Measurements from ENCODE around the gene MADD. TPM values are rescaled to one million over a fixed set of nuclear protein-coding genes. Genes with fewer than 3 reads are reported as not detected.

The MADD gene
- total and polyA plus RNA-seq, 8 donors = 13.6 to 131 (median 42.6) TPM

DNA sequence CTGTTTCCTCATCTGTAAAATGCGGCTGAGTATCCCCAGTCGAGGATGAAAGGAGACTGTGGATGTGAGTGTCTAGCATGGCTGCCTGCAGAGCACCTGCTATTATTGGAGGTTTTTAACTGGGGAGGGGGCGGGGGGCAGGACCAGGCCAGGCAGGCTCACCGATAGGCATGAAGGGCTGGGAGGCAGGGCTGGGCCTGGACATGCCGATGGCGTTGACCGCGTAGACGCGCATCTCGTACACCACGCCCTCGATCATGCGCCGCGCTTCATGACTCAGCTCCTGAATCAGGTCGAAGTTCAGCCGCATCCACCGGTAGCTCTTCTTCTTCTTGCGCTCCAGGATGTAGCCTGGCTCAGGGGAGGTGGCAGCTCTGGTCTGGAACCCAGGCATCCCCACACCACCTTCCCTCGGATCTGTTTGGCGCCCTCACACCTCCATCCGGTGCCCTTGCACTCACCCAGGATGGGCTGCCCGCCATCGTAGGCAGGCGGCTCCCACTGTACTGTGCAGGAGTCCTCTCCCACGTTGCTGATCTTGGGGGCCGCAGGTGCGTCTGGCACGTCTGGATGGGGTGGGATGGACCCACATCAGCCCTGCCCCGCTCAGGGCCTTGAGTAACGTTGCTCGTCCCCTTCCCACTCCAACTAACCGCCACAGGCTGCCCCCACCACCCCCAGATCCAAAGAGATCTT lies 67.4 kb downstream of the MADD start:
- intact Hi-C loops (cut with DNase I; ENCODE audit: low total_unique reads) = no loop called here

DNA sequence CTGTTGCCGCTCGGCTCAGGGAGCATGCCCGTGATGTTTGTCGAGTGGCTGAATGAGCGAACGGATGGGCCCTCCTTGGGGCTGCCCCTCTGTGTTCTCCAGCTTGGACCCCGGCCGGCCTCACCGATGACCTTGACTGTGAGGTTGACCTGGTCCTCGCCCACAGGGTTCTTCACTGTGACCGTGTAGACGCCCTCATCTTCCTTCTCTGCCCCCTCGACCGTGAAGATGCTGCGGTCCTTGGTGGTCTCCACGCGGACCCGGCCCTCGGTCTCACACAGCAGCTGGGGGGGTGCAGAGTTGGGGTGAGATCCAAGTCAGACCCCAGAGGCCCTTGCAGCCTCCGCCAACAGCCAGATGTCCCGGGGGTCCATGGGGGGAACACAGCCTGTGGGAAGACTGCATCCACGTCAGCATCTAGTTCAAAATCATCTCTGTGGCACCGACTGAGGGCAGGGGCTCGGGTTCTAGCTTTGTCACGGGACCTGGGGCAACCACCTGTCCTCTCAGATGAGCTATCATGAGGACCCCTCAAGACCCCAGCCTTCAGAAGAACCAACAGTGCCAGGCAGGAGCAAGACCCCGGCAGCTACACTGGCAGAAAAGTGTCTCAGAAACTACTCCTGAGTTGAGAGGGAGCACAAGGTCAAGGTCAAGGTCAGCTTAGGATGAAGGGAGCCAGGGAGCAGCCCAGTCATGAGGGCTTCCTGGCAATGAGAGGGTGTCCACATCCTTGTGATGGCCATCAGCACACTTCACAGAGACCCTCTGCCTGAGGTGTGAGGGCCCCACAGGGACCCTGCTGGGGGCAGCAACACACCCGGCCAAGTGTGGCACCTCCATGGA lies 68.7 kb downstream of the MADD start:
- WGBS, 5 donors = 88 to 92% (median 91%) methylated on average over 19 to 27 of the region's 27 CpGs
- H3K27ac ChIP-seq = no peak overlapping the region
- H3K27me3 ChIP-seq = no peaks in the 10 kb centered on the region
- H3K4me3 ChIP-seq = no peak overlapping the region
- TF ChIP-seq, protein P1, sequence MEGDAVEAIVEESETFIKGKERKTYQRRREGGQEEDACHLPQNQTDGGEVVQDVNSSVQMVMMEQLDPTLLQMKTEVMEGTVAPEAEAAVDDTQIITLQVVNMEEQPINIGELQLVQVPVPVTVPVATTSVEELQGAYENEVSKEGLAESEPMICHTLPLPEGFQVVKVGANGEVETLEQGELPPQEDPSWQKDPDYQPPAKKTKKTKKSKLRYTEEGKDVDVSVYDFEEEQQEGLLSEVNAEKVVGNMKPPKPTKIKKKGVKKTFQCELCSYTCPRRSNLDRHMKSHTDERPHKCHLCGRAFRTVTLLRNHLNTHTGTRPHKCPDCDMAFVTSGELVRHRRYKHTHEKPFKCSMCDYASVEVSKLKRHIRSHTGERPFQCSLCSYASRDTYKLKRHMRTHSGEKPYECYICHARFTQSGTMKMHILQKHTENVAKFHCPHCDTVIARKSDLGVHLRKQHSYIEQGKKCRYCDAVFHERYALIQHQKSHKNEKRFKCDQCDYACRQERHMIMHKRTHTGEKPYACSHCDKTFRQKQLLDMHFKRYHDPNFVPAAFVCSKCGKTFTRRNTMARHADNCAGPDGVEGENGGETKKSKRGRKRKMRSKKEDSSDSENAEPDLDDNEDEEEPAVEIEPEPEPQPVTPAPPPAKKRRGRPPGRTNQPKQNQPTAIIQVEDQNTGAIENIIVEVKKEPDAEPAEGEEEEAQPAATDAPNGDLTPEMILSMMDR (IDR thresholded peaks at IDR 0.05) = no peak
- TF ChIP-seq POLR2A (IDR thresholded peaks at IDR 0.05) (no peak), POLR2AphosphoS5 (IDR thresholded peaks at IDR 0.05) (no peak), EP300 (IDR thresholded peaks at IDR 0.05) (no peak)
- no peaks in the 10 kb centered on the region for H3K36me3 ChIP-seq
- no peaks in the 10 kb centered on the region for H3K9me3 ChIP-seq
- intact Hi-C loops (cut with DNase I; ENCODE audit: low total_unique reads) = no loop called here
- DNase-seq = no peak
- no peaks in the 10 kb centered on the region for H3K4me1 ChIP-seq

More for the DNA sequence above, 67.4 kb downstream of the MADD start:
- DNase-seq = no peak
- H3K27ac ChIP-seq = no peak overlapping the region
- TF ChIP-seq, protein P1 (IDR thresholded peaks at IDR 0.05) = no peak
- TF ChIP-seq EP300 (IDR thresholded peaks at IDR 0.05) (no peak), POLR2AphosphoS5 (IDR thresholded peaks at IDR 0.05) (no peak), POLR2A (IDR thresholded peaks at IDR 0.05) (no peak)
- no peaks in the 10 kb centered on the region for H3K36me3 ChIP-seq
- 88 to 93% (median 89%) methylated on average over 34 of the region's 34 CpGs for WGBS, 5 donors
- peaks cover 0 to 7% (median 2%) of the 10 kb centered on the region in 4 donors for H3K4me1 ChIP-seq
- H3K27me3 ChIP-seq = no peaks in the 10 kb centered on the region
- H3K4me3 ChIP-seq = no peak overlapping the region
- no peaks in the 10 kb centered on the region for H3K9me3 ChIP-seq

DNA sequence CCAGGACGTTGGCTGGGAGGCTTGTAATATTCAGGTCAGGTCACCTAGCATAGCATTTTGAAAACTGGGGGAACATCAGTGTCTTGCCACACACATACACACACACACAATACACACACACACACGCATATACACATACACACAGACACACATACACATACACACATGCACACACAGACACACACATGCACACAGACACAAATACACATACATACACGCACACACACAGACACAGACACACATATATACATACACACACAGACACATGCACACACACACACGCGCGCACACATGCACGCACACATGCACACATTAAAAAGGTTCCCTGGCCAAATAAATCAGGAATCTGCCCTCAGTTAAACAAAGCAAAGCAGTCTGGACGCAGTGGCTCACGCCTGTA lies 70.1 kb downstream of the MADD start:
- no peaks in the 10 kb centered on the region for H3K4me1 ChIP-seq
- no peaks in the 10 kb centered on the region for H3K27me3 ChIP-seq
- H3K36me3 ChIP-seq = no peaks in the 10 kb centered on the region
- no peak for DNase-seq
- no peak for TF ChIP-seq POLR2A (IDR thresholded peaks at IDR 0.05)
- TF ChIP-seq EP300 (IDR thresholded peaks at IDR 0.05) = no peak
- TF ChIP-seq, protein P1 (IDR thresholded peaks at IDR 0.05) = no peak
- no peak for TF ChIP-seq POLR2AphosphoS5 (IDR thresholded peaks at IDR 0.05)
- H3K4me3 ChIP-seq = no peak overlapping the region
- no peaks in the 10 kb centered on the region for H3K9me3 ChIP-seq
- WGBS, 5 donors = 72 to 86% (median 77%) methylated on average over 9 of the region's 9 CpGs
- intact Hi-C loops (cut with DNase I; ENCODE audit: low total_unique reads) = no loop called here
- no peak overlapping the region for H3K27ac ChIP-seq

DNA sequence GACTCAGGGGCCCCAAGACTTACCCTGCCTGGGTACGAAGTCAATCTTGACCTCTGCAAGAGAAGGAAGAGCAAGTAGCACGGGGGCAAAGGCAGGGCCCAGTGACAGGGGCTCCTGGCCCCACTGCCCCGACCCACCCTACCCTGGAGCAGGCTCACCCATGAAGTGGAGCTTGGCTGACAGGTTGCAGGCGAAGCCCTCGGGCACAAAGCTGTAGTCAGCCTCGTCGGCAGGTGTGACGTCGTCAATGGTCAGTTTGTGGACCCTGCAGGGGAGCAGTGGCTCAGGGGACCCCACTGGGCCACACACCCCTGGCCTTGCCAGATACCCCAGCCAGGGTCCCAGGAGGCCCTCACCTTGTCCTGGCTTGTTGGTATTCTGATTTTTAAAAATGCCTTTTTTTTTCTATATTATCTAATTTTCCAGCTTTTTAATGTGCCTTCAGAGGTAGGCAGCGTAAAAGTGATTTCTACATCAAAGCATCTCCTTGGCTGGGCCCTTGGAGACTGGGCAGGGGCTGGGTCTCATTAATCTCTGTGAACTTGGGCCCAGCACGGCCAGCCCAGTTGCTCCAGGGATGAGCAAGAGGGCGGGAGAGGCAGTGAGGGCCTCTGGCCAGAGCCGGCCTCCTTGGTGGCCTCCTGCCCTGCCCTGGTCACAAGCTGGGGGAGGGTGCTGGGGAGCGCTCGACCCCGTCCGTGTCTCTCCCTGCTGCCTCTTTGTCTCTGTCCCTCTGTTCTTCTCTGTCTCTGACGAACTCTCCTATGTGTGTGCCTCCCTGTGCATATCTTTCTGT lies 71.2 kb downstream of the MADD start:
- Histone ChIP-seq H3K27ac (no peak overlapping the region), H3K36me3 (no peaks in the 10 kb centered on the region), H3K27me3 (no peaks in the 10 kb centered on the region), H3K4me1 (no peaks in the 10 kb centered on the region), H3K4me3 (no peak overlapping the region), H3K9me3 (no peaks in the 10 kb centered on the region)
- DNase-seq = no peak
- WGBS, 5 donors = 62 to 75% (median 66%) methylated on average over 16 to 18 of the region's 18 CpGs
- TF ChIP-seq EP300 (IDR thresholded peaks at IDR 0.05) = no peak
- no peak for TF ChIP-seq POLR2AphosphoS5 (IDR thresholded peaks at IDR 0.05)
- TF ChIP-seq, protein P1 (IDR thresholded peaks at IDR 0.05) = no peak
- intact Hi-C loops (cut with DNase I; ENCODE audit: low total_unique reads) = no loop called here

Measured in stomach (tissue), 9 donors.